ENCODE data around the gene C8A. TPM values are rescaled to one million over a fixed set of nuclear protein-coding genes. Genes with fewer than 3 reads are reported as not detected.

Gene C8A
- total RNA-seq: not detected

DNA sequence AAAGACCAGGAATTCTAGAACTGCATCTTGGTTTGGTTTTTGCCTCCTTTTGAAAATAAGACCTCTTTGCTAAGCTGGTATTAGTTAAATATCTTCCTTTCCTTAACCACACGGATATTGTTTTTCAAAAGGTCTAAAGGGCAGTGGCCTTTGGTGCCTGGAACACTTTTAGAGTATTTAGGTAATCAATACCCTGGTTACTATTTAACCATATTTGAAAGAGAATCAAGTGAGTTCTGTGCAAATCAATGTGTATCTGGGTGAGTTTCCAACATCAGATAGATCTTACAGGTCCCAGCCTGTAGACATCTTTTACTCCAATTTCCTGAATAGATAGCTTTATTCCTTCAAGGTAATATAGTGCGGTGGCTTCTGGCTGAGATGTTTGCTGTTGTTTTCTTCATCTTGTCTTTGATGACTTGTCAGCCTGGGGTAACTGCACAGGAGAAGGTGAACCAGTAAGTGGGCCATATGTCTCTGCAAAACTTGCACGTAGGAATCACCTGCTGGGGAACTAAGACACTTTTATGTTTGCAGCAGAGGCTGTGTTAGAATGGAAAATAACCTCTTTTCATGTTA lies at the start of gene C8A:
TSS of gene C8A (plus strand) at position 277 of the 579 bp plus-strand sequence. CDS start at position 382, 105 bp downstream.

DNA sequence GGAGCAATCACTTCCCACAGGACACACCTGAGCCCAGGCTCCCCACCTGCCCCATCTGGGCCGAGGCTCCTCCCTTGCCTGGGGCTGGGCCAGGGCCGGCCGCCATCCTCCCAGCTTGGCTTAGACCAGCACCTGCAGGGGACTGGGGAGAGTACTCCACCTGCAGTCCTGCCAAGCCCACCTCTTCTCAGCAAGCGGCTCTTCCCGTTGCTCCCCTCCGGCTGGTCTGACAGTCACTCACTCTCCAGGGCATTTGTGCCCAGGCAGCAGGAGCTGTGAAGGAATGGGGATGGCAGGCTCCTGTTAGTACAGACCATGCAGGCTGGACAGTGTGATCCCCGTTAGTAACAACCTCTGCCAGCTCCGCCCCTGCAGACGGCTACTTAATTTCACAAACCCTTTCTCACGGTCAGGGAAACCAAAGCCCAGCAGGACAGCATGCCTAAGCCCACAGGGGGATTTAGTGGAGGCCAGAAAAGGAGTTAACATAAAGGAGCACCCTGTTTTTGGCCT lies 35.2 kb upstream of the C8A start, which contains the start of gene FYB2:
TSS of gene FYB2 (minus strand) at position 18 of the 513 bp plus-strand sequence. CDS start 114 bp downstream, outside the sequence.

DNA sequence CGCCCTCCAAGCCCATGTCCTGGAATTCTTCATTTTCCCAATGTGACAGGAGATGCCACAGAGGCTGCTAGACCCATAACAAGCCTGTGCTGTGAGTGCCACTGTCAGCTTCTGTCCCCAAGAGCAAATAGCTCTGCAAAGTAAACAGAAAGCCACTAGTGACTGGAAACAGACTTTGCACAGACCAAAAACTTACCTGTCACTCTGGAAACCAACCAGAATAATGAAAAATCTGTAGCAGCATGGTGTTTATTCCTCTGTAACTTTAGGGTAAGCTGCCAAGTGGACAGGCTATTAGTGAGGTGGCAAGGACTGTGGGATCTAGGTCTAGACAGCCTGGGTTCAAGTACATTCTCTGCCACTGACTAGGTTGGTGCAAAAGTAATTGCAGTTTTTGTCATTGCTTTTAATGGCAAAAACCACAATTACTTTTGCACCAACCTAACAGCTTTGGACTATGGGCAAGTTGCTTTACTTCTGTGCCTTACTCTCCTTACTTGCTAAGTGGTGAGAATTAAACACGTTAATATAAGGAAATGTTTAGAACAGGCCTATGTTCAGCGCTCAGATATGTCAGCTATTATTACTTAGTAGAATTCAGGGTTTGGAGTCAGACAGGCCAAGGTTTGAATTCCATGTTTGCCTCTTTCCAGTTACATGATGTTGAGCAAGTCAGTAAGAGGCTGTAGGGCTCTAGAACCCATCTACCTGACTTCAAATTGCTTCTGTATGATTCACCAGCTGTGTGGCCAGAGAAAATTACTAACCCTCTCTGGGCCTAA lies 111.5 kb downstream of the C8A start, which contains the start of gene C8B:
TSS of gene C8B (minus strand) at position 100 of the 782 bp plus-strand sequence. CDS start at position 33, 67 bp downstream.

Other genes starting within 250 kb of the C8A start
- gene PRKAA2, start 209.5 kb upstream of the C8A start, total RNA-seq: 39.9 TPM
- 3.9 TPM for gene FYB2, start 35.4 kb upstream of the C8A start, total RNA-seq
- gene C8B, start 111.2 kb downstream of the C8A start, total RNA-seq: not detected